Fibroblast of villous mesenchyme (primary cell): ENCODE results near the gene ATP2A3. TPM values are rescaled to one million over a fixed set of nuclear protein-coding genes. Genes with fewer than 3 reads are reported as not detected.

Experiments
- DNase-seq: peaks from one replicate; pipeline ENCODE4 v3.0.0-alpha.2; 2010; ENCODE audit warnings: low read depth
- H3K4me3 ChIP-seq: 2 replicates; pipeline ENCODE4 v1.5.1; 2011; ENCODE audit warnings: low read depth, mild to moderate bottlenecking, low read length
- CTCF ChIP-seq: IDR thresholded peaks from 2 replicates; pipeline ENCODE4 v1.5.1; 2012; ENCODE audit warnings: low read depth, mild to moderate bottlenecking, low read length; ENCODE audit not compliant: insufficient read depth
- total RNA-seq: library from RNA; depleted of rRNA; stranded (reverse); fragments of >200 nt; gene quantifications from 2 replicates; pipeline ENCODE4 v1.2.3, GENCODE V29; 2012

The ATP2A3 gene
- total RNA-seq, 1 donor: 0.43 TPM

DNA sequence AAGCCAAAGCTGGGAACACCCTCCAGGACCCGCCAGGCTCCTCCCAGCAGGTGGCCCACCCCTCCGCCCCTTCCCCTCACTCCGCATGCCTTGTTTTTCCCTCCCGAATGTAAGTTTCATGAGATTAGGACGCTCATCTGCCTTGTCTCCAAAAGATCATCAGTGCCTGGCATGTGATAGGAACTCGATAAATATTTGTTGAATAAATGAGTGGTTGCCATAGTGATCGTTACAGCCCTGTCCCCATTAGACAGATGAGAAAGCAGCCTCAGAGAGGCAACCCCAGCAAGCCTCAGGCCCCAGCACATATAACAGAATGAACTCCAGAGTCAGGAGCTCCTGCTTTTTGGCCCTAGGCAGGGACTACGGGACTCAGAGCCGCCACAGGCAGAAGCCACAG is 76.4 kb downstream of the ATP2A3 start:
- TF ChIP-seq CTCF: no peak

GRCh38 chr17:3887394-3887793 is 76.8 kb downstream of the ATP2A3 start:
- no peak for TF ChIP-seq CTCF
- no peak overlapping the region for H3K4me3 ChIP-seq
- no peak for DNase-seq

More for the DNA sequence above, 76.4 kb downstream of the ATP2A3 start:
- H3K4me3 ChIP-seq: no peak overlapping the region
- no peak for DNase-seq

- TF ChIP-seq CTCF: no peak
- no peak for DNase-seq
- no peak overlapping the region for H3K4me3 ChIP-seq
Measured at GRCh38 chr17:3886776-3887175, 77.5 kb downstream of the ATP2A3 start.

- peak; percentile 43 for DNase-seq
- no peak for TF ChIP-seq CTCF
- H3K4me3 ChIP-seq: no peak overlapping the region
Measured at GRCh38 chr17:3885970-3886369, 78.3 kb downstream of the ATP2A3 start.

DNA sequence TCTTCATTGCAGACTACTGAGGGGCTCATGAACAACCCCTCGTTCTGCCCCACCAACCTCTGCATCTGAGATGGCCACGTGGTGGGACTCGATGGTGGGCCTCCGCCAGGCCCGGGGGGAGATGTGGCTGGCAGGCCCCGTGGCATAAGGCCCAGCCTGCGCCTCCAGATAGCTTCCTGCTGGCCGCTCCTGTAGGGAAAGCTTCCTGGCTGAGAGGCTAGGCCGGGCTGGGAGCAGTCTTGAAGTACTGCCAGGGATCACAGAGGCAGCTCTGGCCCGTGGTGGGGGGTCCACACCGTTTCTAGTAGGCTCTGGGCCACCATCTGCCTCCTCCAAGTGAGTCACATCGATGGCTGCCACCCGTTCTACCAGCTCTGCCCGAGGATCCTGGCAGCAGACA is 79.0 kb downstream of the ATP2A3 start:
- no peak for TF ChIP-seq CTCF
- DNase-seq: no peak
- no peak overlapping the region for H3K4me3 ChIP-seq

- DNase-seq: no peak
- H3K4me3 ChIP-seq: no peak overlapping the region
- no peak for TF ChIP-seq CTCF
Measured at GRCh38 chr17:3884188-3884587, 80.0 kb downstream of the ATP2A3 start.

GRCh38 chr17:3882276-3882675 is 82.0 kb downstream of the ATP2A3 start:
- no peak overlapping the region for H3K4me3 ChIP-seq
- no peak for DNase-seq
- TF ChIP-seq CTCF: no peak
